EH (cell line): Measurements from ENCODE around the gene DNM2.

ENCODE experiments used
- DNase-seq: peaks from one replicate; pipeline ENCODE4 v3.0.0-alpha.2; 2015; ENCODE audit warnings: low read depth

Gene DNM2

DNA sequence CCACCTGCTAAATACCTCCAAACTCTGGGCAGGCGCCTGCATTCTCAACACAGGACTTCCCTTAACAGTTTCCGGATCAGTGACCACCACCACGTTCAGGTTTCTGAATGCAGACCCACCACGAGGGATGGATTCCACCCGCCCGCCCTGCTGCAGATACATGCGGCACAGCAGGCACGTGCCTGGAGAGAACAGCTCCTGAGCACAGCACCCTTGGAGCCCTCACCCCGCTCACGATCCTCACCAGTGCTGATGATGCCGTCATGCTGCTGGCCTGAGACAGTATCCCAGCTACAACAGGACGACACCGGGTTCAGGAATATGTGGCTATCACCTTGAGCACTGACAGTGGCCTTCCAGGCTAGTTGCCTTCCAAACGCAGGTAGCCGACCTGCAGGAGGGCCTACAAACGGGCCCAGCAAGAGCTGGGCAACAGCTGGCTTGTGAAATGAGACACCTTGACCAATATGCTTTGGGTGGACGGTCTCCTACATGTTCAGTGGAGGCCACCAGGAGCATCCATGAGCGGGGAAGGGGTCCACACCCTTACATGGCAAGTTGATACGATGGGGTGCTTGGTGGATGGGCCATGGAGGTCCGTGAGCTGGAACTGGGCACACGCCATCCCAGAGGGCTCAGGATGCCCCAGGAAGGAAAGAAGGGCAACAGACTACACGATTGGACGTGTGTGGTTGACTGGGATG is 26.5 kb upstream of the DNM2 start:
- no peak for DNase-seq

DNA sequence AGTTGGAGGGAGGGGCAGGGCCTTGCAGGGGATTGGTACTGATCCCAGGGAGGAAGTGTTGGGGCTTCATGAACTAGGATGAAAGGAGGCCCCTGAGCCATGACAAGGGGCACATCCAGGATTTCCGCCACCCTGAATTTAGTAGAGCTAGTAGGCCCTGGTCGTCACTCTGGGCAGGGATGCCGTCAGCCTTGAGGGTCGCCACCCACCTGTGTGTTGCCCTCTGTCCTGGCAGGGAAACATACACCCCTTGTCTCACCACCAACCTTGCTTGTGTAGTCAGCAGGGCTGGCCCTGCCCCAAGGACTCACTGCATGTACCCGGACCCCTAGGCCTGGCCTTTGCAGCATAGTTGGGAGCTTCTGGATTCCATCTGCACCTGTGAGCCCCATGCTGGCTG is 26.0 kb upstream of the DNM2 start:
- no peak for DNase-seq

DNA sequence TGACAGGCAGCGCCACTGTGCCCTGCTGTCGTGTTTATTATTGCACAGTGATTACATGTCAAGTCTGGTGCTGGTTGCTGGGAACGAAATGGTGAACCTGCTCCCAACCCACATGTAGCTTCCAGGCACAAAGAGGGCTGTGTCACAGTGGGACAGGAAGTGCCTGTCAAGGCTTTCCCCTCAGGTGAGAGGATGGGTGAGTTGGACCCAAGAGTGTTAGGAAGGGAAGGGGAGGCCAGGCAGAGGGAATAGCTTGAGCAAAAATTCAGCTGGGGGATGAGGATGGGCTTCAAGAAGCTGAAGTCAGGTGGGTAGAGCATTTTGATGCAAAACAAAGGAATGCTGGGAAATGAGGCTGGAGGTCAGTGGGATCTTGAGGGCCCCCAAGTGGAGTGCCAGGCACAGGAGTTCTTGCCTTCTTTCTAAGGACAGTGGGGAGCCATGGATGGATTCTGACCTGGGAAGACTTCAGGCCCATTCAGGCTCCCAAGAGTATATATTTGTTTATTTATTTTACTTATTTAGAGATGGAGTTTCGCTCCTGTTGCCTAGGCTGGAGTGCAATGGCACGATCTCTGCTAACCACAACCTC is 25.1 kb upstream of the DNM2 start:
- DNase-seq: no peak

DNA sequence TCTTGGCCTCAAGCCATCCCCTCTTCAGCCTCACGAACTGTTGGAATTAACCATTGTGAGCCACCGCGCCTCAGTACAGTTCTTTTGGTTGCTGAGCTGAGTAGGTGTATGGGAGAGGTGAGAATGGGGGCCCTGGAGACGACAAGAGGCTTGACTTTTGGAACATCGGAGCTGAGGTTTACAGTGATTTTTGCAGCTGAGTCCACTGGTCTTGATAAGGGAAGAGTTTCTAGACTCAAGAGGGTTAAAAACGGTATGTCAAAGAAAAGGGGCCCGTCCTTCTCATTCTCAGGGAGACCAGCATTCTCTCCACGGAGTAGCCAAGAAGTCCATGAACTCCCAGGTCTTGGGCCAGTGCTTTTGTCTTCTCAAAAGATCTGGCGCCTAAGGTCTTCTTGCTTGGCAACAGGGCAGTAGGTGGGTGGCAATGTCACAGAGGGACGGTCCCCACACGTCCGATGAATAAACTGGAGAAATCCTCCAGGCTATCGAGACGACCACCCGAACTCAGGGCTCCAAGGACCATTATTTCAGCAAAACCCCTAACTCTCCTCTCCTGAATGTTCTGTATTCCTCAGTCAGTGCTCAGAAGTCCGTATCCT is 23.1 kb upstream of the DNM2 start:
- DNase-seq: no peak

DNA sequence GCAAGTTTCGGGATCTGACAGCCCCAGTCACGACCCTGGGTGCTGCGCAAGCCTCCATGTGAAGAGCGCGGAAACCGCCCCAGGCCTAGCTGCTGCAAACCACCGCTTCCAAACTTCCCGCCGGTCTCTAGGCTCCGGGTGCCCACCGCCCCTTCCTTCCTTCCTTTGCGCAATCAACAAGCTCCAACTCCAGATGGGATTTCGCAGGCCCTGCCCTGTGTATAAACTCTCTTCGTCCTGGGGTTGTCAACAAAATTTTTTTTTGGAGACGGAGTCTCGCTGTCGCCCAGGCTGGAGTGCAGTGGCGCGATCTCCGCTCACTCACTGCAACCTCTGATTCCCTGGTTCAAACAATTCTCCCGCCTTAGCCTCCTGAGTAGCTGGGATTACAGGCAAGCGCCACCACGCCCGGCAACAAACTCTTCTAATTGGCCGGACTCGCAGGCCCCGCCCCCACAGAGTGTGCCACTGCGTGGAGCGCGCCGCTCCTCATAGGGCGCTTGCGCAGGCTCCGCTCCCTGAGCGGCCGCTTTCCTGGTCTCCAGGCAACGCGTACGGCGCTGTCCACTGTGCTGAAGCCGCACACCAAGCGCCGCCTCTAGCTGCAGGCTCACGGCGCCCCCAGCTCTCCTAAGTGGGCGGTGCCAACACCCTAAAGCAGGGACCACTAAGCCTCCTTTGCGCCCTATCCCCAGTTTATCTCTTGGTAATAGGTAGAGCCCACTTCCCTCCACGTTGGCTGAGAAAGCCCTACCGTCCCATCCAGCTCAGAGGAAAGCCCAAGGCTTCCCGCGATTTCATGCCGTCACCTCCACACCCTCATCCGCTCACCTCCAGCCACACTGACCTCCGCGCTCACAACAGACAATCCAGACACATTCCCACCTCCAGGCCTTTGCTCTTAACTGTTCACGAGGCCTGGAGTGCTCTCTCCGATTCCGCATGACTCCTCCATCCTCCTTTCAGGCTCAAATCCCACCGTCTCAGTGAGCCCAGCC is 22.2 kb upstream of the DNM2 start:
- DNase-seq: peak; percentile 97

DNA sequence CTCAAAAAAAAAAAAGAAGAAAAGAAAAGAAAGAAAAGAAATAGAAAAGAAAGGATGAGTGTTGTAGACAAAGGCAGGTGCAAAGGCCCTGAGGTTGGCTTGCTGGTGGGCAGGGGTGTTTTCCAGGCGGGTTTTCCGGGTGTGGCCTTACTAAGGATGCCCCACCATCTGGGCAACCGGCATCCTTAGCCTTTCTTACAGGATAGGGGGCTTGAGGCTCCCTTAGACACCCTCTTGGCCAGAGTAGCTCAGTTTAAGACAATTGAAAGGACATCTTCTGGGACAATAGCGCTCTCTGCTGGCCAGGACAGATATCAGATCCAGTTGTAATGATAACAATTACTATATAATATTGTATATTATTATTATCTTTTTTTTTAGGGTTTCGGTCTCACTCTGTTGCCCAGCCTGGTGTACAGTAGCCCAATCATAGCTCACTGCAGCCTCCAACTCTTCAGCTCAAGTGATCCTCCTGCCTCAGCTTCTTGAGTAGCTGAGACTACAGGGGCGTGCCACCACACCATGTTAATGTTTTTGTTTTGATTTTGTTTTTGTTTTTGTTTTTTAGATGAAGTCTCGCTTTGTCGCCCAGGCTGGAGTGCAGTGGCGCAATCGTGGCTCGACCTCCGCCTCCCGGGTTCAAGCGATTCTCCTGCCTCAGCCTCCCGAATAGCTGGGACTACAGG is 18.1 kb upstream of the DNM2 start:
- DNase-seq: peak; percentile 67

DNA sequence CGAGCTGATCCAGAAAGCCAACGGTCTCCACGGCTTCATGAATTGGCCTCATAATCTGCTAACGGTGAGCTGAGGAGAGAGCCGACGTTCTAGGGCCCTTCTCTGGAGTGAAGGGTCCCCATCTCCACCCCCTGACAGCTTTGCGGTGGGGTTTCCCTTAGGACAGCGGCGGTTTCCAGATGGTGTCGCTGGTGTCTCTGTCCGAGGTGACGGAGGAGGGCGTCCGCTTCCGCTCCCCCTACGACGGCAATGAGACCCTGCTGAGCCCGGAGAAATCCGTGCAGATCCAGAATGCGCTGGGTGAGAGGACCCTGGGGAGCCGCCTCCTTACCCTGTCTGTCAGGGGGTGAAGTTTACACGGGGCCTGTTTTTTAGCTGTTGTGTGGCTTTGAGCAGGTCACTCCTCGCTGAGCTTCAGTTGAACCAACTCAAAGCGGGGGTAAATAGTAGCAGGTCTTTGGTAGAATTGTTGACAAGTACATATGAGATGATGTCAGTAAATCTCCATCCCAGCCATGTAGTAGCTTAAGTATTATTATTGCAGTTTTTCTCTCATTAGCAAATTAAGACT is 15.8 kb upstream of the DNM2 start:
- peak; percentile 26 for DNase-seq

DNA sequence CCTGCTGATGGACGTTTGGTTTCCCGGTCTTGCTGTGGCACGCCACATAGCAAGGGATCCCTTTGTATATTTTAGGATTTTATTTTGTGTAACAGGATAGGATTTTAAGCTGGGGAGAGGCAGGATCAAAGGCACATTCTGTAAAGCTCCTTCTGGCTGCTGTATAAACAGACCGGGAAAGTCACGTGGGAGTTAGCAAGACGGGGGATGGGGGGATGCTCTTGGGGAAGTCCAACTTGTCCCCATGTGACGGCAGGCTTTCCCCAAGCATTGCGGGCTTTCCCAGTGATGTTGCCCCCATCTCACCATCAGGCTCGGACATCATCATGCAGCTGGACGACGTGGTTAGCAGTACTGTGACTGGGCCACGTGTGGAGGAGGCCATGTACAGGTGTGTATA is 10.9 kb upstream of the DNM2 start:
- DNase-seq: no peak

DNA sequence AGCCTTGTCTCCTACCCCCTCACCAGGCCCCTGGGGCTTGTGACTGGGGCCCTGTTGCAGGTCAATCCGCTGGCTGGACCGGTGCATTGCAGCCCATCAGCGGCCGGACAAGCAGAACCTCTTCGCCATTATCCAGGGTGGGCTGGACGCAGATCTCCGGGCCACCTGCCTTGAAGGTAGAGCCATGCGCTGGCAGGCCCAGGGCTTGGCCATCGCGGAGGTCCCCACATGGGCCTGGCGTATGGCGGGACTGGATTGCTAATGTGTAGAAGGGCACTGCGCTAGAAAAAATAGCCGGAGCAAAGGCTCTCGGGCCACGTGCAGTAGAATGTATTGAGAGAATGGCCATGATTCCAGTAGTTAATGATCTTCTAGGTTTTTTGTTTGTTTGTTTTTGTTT is 10.4 kb upstream of the DNM2 start:
- no peak for DNase-seq

DNA sequence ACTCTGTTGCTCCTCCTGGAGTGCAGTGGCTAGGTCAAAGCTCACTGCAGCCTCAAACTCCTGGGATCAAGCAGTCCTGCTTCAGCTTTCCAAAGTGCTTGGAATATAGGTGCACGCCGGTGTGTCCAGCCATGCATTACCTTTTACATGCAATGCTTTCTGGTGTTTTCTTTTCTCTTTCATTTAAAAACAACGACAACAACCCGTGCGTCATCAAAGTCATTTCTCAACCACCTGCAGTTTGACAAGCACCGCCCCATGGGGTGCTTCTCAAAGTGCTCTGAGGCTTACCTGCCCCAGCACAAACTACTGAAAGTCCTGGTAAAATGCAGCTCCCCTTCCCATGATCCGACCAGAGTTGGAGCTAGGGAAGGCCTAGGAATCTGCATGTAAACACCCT is 9.6 kb upstream of the DNM2 start:
- no peak for DNase-seq

DNA sequence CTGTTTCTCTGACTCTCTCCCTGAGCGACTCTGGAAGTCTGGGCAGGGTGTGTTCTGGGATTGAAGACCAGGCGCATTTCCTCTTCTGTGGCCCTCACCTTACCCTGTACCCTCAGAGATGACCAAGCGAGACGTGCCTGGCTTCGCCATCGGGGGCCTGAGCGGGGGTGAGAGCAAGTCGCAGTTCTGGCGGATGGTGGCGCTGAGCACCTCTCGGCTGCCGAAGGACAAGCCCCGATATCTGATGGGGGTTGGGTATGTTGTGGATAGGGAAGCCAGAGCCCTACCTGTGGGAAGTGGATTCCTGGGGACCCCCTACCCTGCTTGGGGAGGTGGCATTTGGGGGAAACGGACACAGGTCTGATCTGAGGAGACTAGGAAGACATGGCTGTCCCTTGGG is 5.8 kb upstream of the DNM2 start:
- no peak for DNase-seq

DNA sequence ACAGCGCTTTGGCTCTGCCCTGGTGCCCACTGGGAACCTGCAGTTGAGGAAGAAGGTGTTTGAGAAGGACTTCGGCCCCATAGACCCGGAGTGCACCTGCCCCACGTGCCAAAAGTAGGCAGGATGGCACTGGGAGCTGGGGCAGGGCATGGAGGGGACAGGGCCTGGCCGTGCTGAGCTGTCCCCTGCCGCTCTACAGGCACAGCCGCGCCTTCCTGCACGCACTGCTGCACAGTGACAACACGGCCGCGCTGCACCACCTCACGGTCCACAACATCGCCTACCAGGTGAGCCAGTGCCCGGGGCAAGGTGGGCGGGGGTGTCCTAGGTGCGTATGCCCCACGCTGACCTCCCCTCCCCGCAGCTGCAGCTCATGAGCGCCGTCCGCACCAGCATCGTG is 5.1 kb upstream of the DNM2 start:
- DNase-seq: no peak

DNA sequence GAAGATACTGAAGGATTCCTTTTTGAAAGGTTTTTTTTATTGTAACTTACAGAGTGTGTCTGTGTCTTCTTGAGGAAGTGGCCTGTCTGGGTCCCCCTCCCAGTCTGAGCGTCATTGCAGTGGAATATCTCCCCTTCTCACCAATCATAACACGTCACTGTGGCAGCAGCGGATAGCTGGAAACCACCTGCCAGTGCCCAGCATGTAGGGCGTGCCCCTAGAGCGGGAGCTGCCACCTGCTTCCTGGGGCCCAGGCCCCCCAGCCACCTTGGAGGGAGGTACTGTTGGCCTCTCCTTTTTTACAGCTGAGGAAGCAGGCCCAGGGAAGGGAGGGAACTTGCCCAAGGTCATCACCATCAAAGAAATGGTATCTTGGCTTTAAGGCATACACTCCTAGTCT is 4.6 kb upstream of the DNM2 start:
- no peak for DNase-seq

DNA sequence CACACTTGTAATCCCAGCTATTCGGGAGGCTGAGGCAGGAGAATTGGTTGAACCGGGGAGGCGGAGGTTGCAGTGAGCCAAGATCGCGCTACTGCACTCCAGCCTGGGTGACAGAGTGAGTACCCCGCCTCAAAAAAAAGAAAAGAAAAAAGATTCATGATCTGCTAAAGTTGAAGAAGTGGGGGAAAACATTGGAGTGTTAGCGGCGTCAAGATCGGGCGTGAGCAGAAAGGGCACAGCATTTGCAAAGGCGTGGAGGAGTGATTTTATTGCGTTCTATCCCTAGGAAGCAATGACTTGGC is 874 bp upstream of the DNM2 start:
- DNase-seq: no peak

DNA sequence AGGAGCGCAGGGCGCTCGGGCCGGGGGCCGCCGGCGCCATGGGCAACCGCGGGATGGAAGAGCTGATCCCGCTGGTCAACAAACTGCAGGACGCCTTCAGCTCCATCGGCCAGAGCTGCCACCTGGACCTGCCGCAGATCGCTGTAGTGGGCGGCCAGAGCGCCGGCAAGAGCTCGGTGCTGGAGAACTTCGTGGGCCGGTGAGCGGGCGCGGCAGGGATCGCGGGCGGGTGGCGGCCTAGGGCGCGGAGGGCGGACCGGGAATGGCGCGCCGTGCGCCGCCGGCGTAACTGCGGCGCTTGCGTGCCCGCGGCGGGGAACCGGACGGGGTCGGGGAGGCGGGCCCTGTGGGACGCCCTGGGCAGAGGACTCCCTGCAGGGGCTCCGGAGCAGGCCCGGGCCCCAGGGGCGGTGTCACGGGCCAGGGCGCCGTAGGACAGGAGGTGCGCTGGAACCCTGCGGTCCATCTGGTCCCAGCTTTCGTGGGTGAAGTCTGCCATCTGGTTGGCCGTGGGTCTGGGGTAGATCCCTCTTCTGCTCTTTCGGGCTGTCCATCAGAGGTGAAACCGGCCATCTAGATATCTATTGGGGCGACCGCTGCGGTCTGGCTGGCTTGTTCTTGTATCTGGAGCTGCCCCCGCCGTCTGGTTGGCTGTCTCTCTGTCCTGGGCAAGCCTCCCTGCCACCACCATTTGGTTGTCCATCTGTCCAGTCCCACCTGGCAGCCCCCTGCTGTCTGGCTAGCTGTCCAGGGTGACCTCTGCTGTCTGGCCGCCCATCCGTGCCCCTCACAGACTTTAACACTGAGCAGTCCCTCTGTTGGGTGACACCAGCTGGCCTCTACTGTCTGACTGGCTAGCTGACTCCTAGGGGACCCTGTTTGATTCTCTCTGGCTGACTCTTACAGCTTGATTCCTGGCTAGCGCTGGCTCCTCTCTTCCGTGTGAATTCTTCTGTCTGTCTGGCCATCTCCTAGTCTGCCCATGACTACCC is 622 bp downstream of the DNM2 start:
- DNase-seq: peak; percentile 51

DNA sequence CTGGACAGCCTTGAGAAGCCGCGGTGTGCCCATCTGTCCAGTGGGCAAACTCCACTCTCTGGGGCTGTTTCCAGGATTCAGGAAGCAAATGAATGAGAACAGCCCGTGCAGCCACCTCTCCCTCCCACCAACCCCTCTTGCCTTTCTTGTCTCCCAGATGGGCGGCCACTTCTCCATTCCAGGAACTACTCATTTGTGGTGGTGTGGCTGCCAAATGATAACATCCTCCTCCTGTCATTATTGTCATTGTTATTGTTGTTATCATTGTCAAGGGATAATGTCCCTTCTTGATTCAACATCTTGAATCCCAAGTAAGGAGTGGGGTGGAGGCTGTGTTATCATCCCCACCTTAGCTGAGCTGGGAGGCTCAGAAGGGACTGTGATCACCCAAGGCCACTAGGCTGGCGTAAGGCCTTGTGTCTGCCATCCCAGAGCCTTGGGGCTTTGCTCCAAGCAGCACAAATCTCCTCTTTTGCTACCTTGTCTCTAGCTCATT is 1.6 kb downstream of the DNM2 start:
- DNase-seq: peak; percentile 29

DNA sequence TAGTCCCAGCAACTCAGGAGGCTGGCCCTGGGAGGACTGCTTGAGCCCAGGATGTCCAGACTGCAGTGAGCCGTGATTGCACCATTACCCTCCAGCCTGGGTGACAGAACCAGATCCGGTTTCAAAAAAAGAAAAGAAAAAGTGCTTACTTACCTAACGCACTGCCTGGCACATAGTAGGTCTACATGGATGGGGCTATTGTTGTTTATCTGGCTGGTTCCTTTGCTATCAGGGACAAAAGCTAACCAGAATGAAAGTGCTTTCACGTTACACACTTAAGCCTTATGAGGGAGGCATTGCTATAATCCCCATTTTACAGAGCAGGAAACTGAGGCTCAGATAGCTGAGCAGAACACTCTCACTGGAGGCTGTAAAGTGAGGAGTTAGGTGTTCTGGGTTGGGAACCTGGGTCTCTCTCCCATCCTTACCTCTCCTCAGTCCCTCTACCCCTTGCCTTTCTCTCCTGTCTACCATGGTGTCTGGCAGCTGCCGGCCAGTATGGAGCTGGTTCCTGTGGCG is 2.8 kb downstream of the DNM2 start:
- DNase-seq: no peak

DNA sequence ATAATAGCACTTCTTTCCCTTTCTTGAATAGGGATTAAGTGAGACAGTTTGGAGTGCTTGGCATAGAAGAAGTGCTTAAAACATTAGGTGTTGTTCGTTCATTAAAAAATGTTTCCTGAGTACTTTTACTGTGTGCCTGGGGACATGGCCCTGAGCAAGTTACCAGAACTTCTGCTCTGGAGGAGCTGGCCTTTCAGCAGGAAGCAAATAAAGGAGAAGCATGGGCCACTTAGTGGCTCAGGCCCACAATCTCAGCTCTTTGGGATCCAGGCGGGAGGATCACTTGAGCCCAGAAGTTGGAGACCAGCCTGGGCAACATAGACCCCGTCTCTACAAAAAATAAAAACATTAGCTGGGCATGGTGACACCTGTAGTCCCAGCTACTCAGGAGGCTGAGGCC is 5.7 kb downstream of the DNM2 start:
- DNase-seq: no peak

DNA sequence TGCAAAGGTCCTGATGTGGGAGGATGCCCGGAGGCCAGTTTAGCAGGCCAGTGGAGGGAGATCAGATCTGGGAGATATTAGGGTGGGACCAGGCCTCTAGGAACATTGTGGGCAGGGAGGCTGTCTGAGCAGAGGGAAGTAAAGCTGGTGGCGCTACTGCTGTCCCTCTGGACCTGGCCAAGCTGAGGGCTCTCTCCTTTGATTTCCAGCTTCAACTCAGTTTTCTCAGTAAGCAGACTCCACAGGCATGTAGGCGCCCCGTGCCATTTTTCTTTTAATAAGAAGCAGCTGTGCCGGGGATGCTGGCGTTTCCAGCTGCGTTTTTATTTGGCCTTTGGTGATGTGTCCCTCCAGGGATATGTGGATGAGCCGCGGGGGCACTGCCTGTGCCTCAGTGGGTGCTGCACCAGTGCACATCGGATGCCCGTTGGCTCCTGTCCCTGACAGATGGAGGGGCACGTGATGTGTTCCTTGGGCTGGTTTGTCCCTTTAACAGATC is 6.7 kb downstream of the DNM2 start:
- DNase-seq: peak; percentile 69

DNA sequence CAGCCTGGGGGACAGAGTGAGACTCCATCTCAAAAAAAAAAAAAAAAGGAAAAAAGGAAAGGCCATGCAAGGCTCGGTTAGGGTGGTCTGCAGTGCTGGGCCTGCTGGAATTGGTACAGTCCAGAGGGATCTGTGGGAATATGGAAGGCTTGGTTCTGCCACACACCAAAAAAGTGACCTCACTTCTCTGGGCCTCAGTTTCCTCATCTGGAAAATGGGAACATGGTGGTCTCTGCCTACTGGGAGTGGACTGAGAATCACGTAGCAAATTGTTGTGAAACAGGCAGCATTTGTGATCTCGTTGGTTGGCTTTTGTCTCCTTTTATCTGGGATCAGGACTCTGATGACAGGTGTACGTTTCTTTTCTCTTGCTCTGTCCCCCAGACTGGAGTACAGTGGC is 7.5 kb downstream of the DNM2 start:
- no peak for DNase-seq
